SK-N-MC (cell line): Measurements from ENCODE around the gene MCC.

Experiments
- DNase-seq: peaks from one replicate; pipeline ENCODE4 v3.0.0-alpha.2; 2011; ENCODE audit warnings: low read depth, low spot score
- H3K27ac ChIP-seq: fragments of 200-600 bp; sonication (generic); 2 replicates; pipeline ENCODE4 v1.5.1; 2016; ENCODE audit warnings: mixed run types
- H3K36me3 ChIP-seq: fragments of 200-600 bp; sonication (generic); 2 replicates; pipeline ENCODE4 v1.6.1; 2017; ENCODE audit warnings: antibody characterized with exemption, low read length, mixed read lengths; ENCODE audit not compliant: insufficient read depth
- H3K4me3 ChIP-seq: fragments of 200-600 bp; sonication (generic); 2 replicates; pipeline ENCODE4 v1.5.1; 2016
- H3K9ac ChIP-seq: fragments of 200-600 bp; sonication (generic); 2 replicates; pipeline ENCODE4 v1.8.0; 2017; ENCODE audit warnings: mixed run types, mixed read lengths; ENCODE audit not compliant: insufficient read length
- H3K9me3 ChIP-seq: fragments of 200-600 bp; sonication (generic); 2 replicates; pipeline ENCODE4 v1.6.1; 2017; ENCODE audit warnings: low read depth, mild to moderate bottlenecking, antibody characterized with exemption, low read length, moderate library complexity, mixed read lengths
- EZH2 ChIP-seq: fragments of 200-600 bp; sonication (generic); IDR thresholded peaks from one replicate; pipeline ENCODE4 v1.6.1; 2017; ENCODE audit warnings: antibody characterized with exemption
- FOXP2 ChIP-seq: optimal IDR thresholded peaks from 2 replicates; pipeline ENCODE3; 2011; ENCODE audit warnings: mild to moderate bottlenecking, moderate library complexity; ENCODE audit not compliant: insufficient read depth; ENCODE audit errors: extremely low read length, control extremely low read depth
- POLR2AphosphoS5 ChIP-seq: IDR thresholded peaks from 2 replicates; pipeline ENCODE4 v1.6.1; 2012; ENCODE audit warnings: mild to moderate bottlenecking, low read depth, low read length, borderline replicate concordance

The MCC gene

GRCh38 chr5:112975721-112976431, 512.4 kb downstream of the MCC start:
- DNase-seq = no peak
- peak overlapping the region; percentile 57; the same call in 1 of the 2 replicates for H3K27ac ChIP-seq
- peaks cover 2% of the 10 kb centered on the region; the same call in 1 of the 2 replicates for H3K36me3 ChIP-seq
- H3K9me3 ChIP-seq = no peaks in the 10 kb centered on the region
- TF ChIP-seq FOXP2 (no peak), POLR2AphosphoS5 (no peak), EZH2 (no peak)
- H3K4me3 ChIP-seq = peak overlapping the region; percentile 96
- peak overlapping the region; percentile 47 for H3K9ac ChIP-seq

- no peaks in the 10 kb centered on the region for H3K9me3 ChIP-seq
- no peak for TF ChIP-seq FOXP2
- no peak for TF ChIP-seq POLR2AphosphoS5
- no peak for TF ChIP-seq EZH2
- H3K9ac ChIP-seq = no peak overlapping the region
- H3K4me3 ChIP-seq = no peak overlapping the region
- no peaks in the 10 kb centered on the region for H3K36me3 ChIP-seq
- H3K27ac ChIP-seq = no peak overlapping the region
- DNase-seq = no peak
Measured at GRCh38 chr5:112974901-112975300, 513.4 kb downstream of the MCC start.

- TF ChIP-seq POLR2AphosphoS5 (no peak), FOXP2 (no peak), EZH2 (no peak)
- H3K9me3 ChIP-seq = no peaks in the 10 kb centered on the region
- H3K9ac ChIP-seq = no peak overlapping the region
- no peak overlapping the region for H3K27ac ChIP-seq
- DNase-seq = no peak
- no peak overlapping the region for H3K4me3 ChIP-seq
- H3K36me3 ChIP-seq = no peaks in the 10 kb centered on the region
Measured at GRCh38 chr5:112973904-112974303, 514.3 kb downstream of the MCC start.

GRCh38 chr5:112973036-112973435, 515.2 kb downstream of the MCC start:
- no peak for DNase-seq
- no peaks in the 10 kb centered on the region for H3K36me3 ChIP-seq
- no peak overlapping the region for H3K9ac ChIP-seq
- H3K4me3 ChIP-seq = no peak overlapping the region
- H3K27ac ChIP-seq = no peak overlapping the region
- TF ChIP-seq EZH2 (no peak), POLR2AphosphoS5 (no peak)
- H3K9me3 ChIP-seq = no peaks in the 10 kb centered on the region
